Embryonic facial prominence (tissue), 1 donor: ENCODE measurements around the gene TTLL6.

Experiments used
- DNase-seq: peaks from one replicate; pipeline ENCODE4 v3.0.0-alpha.2; 2016; ENCODE audit errors: extremely low spot score

Gene TTLL6

DNA sequence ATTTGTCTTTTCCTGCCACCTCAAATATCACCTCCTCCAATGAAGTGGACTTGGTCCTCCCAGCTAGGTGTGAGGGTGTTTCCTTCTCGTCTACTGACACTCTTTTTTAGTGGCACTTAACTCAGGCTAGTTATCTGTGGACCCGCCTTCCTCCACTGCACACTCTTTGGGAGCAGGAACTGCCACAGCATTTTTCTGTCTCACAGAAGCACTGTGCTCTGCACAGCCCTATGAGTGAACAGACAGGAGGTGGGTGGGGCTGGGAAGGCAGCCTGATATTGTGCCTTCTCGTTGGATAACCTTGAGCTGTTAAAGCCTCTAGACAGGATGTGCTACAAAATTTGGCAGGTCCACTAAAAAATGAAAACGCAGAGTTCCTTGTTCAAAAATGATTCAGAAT, 56.6 kb downstream of the TTLL6 start:
- DNase-seq = no peak

DNA sequence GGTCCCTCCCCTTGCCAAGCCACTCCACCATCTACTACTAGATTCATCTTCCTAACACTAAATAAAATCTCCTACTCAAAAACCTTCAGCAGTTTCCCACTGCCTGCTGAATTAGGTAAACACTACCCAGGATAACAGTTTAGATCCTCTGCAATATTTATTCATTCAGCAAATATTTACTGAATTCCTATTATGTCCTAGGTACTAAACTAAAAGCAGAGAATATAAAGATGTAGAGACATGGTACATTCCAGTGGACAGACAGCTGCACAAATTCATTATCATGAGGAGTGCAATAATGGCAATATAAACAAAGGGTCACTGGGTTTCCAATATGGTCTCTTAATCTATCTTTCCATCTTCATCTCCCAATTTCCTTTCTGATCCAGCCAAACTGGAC, 57.7 kb downstream of the TTLL6 start:
- no peak for DNase-seq

DNA sequence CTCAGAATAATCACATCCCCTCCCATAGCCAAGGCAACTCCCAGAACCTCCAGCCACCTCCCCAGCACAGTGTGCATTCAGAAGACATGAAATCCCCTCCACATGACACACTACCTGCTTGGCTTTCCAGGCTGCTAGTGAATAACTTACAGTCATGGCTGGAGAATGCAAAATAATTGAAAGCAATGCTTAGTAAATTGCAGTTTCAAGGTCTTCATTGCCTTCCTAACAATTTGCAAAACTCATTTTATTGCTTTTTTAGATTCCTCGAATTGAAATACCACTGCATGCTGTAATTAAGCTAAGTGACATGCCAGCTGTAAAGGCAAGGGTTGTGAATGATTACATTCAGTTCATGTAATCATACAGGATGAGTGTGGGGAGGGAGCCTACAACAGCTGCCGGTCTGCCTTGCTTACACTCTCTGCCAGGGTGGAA, 59.5 kb downstream of the TTLL6 start:
- no peak for DNase-seq

DNA sequence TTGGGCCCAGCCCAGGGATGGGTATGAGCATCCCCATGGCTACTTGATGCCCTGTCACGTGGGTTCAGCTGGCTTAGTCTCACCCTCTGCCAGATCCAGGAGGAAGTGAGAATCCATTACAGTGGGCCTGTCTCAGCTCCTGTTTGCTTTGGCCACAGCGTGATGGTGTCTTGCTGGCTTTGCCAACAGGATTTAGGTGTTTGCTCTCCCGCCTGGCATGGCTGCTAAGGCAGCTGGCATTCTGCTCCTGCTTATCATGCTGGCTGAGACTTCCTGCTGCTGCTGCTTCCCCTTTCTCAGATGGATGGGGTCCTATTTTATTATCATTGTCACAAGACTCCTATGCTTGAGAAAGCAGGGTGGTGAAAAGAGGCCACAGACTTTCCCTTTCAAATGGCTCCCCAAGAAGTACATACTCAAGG, 60.2 kb downstream of the TTLL6 start:
- DNase-seq = no peak

DNA sequence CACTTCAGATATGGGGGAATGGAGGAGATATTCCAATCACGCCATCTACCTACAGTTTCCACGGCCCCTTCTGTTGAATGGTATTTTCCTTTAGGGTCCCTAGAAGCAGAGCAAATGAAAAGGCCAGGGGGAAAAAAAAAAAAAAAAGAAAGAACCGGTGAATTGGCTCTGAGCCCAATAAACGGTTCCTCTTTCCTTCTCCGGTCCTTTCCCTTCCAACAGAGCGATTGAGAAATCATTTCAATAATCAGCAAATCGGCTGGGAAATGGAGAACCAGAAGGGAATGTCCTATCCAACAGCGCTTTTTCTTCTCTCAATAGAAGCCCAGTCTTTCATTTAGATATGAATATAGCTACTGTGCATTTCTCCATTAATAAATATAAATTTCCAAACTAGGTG, 61.7 kb downstream of the TTLL6 start:
- DNase-seq = no peak

DNA sequence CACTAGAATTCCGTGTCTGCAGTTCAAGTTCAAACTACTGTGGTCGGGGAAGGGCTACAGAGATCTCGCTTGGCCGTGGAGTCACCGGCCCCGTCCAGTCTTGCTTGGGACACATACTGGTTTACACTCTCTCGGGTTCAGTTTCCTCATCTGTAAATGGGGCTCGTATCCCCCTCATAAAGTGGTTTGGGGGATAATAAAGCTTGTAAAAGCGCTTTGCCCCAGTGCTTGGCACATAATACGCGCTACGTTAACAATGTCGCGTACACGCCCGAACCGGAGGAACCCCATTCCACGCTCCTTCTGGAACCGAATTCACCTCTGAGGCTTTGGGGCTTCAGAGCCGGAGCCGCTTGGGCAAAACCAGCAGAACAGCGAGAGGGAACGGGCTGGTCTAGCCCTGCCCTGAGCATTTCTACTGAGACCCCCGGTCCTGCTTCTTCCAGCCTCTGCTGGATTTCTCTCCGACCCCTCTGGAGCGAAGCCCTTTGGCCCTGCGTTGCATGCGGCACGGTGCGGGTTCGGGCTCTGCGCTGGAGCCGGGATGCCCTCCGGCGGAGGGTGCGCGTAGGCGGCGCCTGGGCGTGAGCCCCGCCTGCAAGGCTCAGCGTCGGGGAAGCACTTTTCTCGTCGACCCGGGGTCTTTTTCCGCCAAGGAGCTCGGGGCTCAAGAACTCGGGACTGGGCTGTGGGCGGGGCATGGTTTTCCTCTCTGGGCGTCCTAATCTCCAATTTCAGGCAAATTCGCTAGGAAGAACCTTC, 62.3 kb downstream of the TTLL6 start:
- DNase-seq = no peak

DNA sequence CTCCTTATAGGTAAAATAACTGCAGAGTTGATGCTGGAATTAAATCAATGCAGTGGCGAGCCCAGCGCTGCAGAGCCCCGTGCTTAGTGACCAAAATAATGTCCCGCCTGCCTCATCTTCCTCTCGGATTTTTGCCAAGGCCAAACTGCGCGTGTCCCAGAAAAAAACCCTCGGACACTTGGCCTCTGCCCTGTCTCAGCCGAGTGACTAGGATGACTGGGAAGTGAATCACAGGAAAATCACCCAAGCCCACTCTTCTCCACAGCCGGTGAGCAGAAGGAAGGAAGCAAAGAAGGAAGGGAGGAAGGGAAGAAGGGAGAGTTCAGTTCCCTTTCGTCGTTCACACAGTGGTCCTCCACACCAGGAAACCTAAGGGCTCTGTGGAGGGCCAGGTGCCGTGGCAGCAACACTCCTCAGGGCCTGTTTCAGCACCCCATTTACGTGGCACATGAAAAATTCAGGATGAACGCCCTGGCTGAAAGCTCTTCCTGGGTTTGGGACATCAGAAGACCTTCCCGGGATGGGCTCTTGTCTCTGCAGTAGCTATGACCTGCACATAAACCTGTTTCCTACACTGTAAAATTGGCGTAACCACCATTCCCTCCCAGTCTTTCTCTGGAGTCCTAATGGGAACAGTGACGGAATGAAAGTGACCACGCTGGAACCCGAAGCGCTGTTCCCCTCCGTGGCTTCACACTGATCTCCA, 63.1 kb downstream of the TTLL6 start:
- DNase-seq = no peak

DNA sequence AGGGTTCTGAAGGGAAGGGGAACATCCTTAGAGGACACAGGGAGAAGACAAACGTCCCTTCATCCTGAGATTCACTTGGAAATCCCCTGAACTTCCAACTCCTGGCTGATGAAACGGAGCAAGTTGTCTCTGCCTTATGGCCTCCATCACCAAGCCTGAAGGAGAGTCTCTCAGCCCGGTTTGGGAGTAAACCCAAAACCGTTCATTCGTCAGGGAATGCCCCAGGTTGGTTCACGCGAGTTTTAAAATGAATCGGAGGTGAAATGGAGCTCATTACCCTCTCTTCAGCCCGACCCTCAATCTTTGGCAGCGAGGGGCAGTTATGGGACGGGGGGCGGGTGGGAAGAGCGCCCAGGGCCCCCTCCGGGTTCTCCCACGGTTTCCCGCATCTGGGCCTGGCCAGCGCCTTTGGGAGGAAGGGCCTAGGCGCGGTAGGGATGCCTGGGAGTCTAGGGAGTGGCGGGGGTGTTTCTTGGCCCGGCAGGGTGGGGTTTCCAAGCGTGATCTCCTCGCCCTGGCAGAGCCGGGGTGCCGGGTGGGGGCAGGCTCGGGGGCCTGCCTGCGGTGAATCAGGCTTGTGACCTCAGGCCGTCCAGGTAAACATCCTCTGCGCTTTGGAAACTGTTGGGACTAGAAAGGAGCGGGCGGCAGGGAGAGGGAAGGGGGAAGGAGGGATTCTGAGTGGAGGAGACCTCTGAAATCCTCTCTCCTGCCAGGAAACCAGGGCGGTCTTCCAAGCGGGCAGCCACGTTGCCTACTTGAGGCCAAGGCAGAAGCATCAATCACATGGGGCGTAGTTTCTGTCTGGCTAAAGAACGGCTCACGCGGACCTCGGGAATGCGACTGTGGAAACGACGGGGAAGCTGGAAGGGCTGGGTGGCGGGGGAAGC, 64.4 kb downstream of the TTLL6 start:
- DNase-seq = no peak

DNA sequence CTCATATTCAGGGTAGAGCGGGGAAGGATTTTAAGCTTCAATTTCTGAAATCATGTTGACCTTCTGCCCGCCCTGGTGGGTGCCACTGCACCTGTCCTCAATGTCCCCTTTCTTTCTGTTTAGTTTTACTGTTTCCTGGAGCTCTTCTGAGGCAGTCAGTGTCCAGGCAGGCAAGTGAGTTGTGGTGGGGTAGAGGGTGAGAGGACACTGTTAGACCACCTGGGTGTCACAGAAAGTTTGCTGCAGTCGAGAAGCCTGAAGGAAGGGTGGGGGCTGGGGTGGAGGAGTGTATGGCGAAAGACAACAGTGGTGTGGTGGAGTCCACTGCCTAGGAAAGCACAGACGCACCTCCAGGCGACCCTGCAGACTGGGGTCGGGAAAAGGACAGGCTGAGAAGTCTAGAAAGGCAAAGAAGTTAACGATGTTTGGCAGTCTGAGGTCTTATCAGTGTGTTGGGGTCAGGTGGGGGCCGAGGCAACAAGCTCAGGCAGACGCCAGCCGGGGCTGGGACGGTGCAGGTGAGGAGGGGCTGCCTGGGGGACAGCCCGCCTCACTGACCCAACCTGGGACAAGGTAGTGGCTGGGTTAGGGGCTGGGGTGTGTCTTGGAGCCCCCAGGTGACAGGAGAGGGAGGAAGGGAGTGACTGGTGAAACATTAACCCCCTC, 65.2 kb downstream of the TTLL6 start:
- no peak for DNase-seq

DNA sequence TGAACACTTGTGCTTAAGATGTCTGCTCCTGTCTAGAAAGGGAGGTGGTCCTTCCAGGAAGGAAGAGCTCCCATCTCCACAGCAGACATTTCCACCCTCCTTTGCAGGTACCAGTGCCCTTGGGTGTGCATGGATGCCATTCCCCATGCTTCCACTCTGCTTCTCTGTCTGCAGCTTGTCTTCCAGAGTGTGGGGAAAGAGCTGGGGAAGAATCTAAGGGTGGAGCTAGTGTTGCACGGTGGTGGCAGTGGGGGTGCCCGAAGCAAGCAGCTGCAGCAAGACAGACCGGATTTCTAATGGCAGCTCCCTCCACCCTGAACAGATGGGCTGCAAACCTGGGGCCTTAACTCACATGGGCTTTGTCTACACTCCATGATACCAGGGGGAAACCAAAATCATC, 65.9 kb downstream of the TTLL6 start:
- no peak for DNase-seq

DNA sequence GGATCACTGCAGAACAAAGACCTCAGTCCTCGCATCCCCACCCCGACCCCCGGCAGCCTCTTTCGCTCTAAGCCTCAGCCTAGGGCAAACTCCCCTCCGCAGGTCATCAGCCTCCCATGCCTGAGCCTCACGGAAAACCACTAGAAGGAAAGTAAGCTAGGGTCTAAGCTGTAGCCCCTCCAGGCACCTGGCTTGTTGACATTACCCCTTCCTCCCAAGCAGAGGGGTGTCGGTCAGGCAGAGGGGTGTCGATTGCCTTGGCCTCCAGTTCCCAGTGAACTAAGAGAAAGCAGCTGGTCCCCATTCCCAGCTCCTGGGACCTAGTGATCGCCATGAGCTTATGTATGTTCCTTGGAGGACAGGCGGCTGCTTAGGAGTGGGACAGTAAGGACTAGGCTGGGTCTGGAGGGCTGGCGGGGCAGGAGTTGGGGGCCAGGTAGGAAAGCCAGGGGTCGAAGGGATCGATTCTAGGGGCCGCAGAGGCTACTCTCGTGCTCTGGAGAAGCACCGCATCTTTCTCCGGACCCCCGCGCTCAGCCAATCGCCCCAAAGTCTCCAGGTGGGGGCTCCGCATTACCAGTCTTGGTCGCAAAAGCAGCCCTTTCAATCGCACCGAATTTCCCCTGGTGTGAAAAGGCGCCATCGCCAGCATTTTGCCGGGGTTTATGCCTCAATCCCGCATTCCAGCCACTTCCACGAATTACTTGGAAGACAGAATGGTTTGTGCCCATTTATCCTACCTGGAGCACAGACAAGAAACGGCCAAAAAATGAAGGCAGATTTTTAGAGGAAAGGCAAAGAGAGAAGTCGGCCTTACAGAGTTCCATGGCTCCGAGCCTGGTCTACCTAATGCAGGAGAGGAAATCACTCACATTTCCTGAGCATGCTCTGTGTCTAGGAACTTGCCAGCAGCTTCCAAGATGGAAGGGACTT, 67.1 kb downstream of the TTLL6 start:
- no peak for DNase-seq

DNA sequence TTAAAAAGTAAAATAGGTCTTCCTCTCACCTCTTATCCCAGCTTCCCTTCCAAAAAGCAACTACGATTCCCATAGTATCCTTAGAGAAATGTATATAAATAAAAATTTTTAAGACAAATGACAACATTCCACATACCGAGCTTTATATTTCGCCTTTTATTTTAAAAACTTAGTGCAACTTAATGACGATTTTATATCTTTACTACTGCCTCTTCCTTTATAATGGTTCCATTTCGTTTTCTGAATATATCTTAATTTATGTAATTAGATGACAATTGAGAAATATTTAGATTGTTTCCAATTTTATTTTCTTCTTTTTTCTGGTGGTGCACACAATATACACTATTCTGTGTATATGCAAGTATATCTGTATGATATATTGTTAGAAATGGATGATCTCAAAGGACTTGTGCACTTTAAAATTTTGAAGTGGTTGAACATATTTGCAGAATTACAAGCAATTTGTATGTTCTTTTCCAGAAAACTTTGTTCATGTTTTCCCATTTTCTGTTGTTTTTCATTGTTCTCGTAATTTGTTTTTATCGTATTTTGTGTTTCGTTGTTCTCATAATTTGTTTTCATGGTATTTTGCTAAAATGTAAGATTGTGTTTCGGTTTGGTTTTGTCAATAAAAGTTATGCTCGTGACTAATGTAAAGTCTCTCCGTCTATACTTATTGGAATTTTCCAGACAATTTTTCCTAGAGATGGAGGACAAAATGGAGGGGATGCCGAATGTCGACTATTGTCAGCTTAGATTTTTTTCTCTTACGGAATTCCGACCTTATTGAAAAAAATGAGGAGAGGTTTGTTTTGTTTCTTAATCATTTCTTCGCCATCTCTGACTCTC, 68.1 kb downstream of the TTLL6 start:
- peak; percentile 51 for DNase-seq

DNA sequence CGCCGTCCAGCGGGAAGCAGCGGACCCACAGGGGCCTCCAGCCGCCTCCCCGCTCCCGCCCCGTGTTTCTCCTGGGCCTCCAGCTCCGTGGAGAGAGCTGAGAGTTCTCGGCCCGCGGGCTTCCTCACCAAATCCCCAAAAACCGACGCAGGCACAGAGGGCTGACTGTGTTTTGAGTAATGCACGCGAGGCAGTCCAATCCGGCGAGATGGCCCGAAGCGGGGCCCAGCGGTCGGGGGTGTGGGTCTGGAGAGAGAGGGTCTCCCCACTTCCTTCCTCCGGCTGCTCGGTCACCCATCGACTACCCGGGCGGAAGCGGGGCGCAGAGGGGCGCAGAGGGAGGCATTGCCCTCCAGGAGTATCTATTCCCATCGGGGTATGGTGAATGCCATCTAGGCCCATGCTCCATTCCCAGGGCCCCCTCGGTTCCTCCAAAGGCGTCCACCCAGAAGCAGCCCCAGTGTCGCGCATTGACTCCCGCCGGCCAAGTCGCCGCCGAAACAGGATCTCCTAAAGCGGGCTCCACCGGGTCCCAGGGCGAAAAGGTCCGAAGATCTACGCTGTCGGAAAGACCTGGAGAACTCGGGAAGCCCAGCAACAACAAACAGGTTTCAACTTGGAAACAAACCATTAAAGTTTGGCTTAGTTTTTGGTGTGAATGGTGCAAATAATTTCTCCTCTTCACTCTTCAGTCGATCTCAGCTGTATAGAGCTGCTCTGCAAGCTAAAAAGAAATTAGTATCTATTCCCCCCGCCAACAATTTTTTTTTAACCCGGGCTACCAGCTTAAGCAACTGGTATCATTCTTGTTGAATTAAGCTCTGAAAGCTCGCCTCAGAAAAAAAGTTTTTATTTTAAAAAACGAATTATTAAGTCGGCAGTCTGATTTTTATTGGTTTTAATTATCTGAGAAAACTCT, 69.3 kb downstream of the TTLL6 start:
- DNase-seq = no peak

DNA sequence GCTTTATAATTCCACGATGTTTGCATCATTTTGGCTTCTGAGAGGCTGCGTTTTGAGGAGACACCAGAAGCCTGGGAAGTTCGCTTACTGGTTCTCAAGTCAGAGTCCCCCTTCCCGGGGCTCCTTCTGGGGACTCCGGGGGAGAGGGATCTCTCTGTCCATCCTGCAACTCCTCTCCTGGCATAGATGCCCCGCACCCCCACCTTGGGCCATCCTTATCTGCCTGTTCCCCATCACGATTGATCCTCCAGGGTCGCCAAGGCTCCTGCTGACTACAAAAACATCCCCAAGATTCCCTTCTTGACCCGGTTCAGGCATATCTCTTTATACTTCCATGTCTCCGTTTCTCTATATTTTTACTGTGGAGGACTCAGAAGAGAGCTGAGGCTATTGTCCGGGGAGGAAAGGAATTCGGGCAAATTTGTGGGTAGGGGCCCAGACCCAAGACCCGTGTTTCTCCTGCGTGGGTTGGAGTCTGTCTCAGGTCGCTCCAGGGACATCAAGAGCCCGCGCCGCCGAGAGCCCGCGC, 70.0 kb downstream of the TTLL6 start:
- DNase-seq = no peak

DNA sequence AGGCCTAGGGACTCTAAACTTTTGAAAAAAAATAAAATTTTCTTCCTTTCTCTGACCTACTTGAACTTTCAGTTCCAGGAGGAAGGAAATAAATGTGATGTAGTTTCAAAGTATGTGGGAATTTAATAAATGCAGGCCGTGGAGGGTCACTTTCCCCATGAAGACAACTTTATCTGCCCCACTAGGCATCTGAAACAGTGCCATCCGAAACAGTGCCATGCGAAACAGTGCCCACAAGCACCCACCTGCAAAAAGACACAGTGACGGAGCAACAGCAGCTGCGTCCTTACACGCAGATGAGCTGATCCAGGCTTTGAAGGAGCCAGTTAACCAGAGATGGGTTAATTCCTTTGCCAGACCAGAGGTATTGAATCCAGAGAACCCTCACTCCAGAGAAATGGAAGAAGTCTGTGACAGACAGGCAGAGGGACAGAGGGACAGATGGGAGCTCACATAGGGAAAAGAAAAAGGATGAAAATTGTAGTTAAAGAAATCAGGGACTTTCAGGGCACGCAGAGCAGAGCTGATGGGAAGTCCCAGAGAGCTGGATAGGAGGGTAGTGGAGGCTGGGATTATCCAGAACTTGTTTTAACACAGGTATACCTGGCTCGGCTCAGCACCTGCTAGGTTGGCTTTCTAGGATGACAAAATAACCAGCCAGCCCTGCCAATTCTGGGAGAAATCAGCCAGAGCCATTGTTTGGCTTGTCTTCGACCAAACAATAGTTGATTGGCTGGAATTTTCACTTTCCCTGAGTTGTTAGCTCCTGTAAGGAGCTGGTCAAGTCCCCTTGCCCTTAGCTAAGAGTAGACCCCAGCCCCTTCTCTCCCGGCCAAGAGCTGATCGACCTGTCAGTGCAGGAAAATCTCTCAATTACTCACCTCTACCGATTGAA, 71.4 kb downstream of the TTLL6 start:
- no peak for DNase-seq

DNA sequence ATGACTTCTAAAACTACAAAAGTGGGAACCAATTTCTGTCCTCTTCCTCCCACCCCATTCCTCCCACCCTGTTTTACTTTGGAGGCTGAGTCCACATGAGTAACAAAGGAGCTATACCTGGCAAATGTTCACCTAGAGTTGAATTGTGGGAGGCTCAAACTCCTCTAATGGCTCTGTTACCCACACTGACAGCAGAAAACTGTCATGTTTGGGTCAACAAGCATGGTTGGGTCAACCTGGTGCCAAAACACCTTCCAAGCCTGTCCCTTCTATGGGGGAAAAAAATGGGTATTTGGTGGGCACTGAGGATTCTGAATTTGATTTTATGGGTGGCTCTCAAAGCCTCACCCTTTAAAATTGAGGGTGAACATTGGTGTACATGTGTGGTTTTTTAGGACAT, 76.5 kb downstream of the TTLL6 start:
- no peak for DNase-seq

DNA sequence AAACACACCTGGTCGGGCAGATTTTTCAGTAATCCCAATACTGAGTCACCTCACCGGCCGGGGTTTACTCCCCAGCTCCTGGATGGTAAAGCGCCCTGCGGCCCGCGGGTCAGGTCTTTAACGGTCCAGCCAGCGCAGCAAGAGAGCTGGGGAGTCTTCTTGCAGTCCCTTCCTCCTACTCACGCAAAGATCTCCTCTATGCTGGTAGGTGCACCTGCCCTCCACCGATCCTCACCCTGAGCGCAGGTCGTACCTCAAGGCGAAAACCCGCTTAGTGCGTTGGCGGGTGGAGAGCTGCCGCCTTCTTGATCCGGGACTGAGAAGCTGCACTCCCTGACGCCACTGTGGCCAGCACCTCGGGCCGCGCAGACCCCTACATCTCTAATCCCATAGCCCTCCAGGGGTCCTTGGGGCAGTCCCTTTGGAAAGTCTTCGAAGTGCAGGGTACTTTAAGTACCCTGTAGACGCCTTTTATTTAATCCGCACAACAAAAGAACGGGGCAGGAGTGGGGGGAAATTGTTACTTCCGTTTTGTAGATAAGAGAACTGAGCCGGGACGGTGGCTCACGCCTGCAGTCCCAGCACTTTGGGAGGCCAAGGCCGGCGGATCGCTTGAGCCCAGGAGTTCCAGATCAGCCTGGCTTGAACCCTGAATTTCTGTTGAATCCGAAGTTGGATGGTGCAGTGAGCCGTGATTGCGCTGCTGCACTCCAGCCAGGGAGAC, 78.1 kb downstream of the TTLL6 start:
- no peak for DNase-seq
